Measurements from ENCODE around the gene ASB1.

- TF ChIP-seq EZH2phosphoT487 (IDR thresholded peaks at IDR 0.05; ENCODE audit: borderline replicate concordance, low read depth) (no peak), RXRA (IDR thresholded peaks at IDR 0.05; ENCODE audit: borderline replicate concordance, low read depth) (no peak), EP300 (IDR thresholded peaks at IDR 0.05; ENCODE audit: borderline replicate concordance in 1 of 2, low read depth in 1 of 2, low read length in 1 of 2) (no peak), TEAD4 (IDR thresholded peaks at IDR 0.05; ENCODE audit: borderline replicate concordance, insufficient read depth) (no peak), MAX (IDR thresholded peaks at IDR 0.05; ENCODE audit: low read depth) (no peak), RCOR1 (IDR thresholded peaks at IDR 0.05; ENCODE audit: low read length) (no peak)
- TF ChIP-seq, protein P1, sequence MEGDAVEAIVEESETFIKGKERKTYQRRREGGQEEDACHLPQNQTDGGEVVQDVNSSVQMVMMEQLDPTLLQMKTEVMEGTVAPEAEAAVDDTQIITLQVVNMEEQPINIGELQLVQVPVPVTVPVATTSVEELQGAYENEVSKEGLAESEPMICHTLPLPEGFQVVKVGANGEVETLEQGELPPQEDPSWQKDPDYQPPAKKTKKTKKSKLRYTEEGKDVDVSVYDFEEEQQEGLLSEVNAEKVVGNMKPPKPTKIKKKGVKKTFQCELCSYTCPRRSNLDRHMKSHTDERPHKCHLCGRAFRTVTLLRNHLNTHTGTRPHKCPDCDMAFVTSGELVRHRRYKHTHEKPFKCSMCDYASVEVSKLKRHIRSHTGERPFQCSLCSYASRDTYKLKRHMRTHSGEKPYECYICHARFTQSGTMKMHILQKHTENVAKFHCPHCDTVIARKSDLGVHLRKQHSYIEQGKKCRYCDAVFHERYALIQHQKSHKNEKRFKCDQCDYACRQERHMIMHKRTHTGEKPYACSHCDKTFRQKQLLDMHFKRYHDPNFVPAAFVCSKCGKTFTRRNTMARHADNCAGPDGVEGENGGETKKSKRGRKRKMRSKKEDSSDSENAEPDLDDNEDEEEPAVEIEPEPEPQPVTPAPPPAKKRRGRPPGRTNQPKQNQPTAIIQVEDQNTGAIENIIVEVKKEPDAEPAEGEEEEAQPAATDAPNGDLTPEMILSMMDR (IDR thresholded peaks at IDR 0.05), result no peak
- TF ChIP-seq, protein P2, sequence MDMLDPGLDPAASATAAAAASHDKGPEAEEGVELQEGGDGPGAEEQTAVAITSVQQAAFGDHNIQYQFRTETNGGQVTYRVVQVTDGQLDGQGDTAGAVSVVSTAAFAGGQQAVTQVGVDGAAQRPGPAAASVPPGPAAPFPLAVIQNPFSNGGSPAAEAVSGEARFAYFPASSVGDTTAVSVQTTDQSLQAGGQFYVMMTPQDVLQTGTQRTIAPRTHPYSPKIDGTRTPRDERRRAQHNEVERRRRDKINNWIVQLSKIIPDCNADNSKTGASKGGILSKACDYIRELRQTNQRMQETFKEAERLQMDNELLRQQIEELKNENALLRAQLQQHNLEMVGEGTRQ (IDR thresholded peaks at IDR 0.05; ENCODE audit: borderline replicate concordance, low read depth, low read length), result no peak
- TF ChIP-seq, protein P3, sequence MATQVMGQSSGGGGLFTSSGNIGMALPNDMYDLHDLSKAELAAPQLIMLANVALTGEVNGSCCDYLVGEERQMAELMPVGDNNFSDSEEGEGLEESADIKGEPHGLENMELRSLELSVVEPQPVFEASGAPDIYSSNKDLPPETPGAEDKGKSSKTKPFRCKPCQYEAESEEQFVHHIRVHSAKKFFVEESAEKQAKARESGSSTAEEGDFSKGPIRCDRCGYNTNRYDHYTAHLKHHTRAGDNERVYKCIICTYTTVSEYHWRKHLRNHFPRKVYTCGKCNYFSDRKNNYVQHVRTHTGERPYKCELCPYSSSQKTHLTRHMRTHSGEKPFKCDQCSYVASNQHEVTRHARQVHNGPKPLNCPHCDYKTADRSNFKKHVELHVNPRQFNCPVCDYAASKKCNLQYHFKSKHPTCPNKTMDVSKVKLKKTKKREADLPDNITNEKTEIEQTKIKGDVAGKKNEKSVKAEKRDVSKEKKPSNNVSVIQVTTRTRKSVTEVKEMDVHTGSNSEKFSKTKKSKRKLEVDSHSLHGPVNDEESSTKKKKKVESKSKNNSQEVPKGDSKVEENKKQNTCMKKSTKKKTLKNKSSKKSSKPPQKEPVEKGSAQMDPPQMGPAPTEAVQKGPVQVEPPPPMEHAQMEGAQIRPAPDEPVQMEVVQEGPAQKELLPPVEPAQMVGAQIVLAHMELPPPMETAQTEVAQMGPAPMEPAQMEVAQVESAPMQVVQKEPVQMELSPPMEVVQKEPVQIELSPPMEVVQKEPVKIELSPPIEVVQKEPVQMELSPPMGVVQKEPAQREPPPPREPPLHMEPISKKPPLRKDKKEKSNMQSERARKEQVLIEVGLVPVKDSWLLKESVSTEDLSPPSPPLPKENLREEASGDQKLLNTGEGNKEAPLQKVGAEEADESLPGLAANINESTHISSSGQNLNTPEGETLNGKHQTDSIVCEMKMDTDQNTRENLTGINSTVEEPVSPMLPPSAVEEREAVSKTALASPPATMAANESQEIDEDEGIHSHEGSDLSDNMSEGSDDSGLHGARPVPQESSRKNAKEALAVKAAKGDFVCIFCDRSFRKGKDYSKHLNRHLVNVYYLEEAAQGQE (IDR thresholded peaks at IDR 0.05; ENCODE audit: low read depth, low read length), result no peak
Observed at GRCh38 chr2:238425505-238425978, 1.2 kb upstream of the ASB1 start.

Data from SK-N-SH (cell line).